ENCODE results near the gene TIPARP. TPM values are rescaled to one million over a fixed set of nuclear protein-coding genes. Genes with fewer than 3 reads are reported as not detected.

The TIPARP gene
- total RNA-seq, 1 donor from 2014 or later: 40.6 TPM

GRCh38 chr3:156657862-156658731 is 16.3 kb upstream of the TIPARP start:
- no peak overlapping the region for H3K4me3 ChIP-seq (ENCODE audit: low read depth, low read length)
- TF ChIP-seq CTCF (conservative IDR thresholded peaks at IDR 0.05; ENCODE audit: low read depth, low read length): no peak
- DNase-seq (ENCODE audit: low read depth): no peak

DNA sequence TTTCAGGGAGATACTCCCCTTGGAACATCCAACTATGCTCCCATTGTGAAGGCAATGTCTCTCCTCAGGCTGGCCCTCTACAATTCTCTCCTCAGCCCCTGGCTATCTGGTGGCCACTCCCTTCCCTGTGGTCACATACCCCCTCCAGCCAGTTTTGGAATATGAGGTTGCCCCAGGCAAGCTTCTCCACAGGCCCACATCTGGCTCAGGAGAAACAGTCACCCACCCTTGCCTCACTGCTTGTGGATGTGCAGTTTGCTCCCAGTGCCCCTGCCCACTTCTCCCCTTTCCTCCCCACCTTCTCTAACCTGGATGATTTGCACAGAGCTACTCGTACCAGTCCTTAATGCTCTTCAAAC is 15.7 kb upstream of the TIPARP start:
- H3K4me3 ChIP-seq (ENCODE audit: low read depth, low read length): no peak overlapping the region
- TF ChIP-seq CTCF (conservative IDR thresholded peaks at IDR 0.05; ENCODE audit: low read depth, low read length): no peak
- no peak for DNase-seq (ENCODE audit: low read depth)

- TF ChIP-seq CTCF (conservative IDR thresholded peaks at IDR 0.05; ENCODE audit: low read depth, low read length): no peak
- no peak overlapping the region for H3K4me3 ChIP-seq (ENCODE audit: low read depth, low read length)
- no peak for DNase-seq (ENCODE audit: low read depth)
Measured at GRCh38 chr3:156659260-156659659, 15.1 kb upstream of the TIPARP start.

- no peak for DNase-seq (ENCODE audit: low read depth)
- TF ChIP-seq CTCF (conservative IDR thresholded peaks at IDR 0.05; ENCODE audit: low read depth, low read length): no peak
Measured at GRCh38 chr3:156661155-156661554, 13.2 kb upstream of the TIPARP start.

GRCh38 chr3:156664011-156664830 is 10.2 kb upstream of the TIPARP start:
- H3K4me3 ChIP-seq (ENCODE audit: low read depth, low read length): no peak overlapping the region
- TF ChIP-seq CTCF (conservative IDR thresholded peaks at IDR 0.05; ENCODE audit: low read depth, low read length): no peak
- no peak for DNase-seq (ENCODE audit: low read depth)

More at GRCh38 chr3:156661155-156661554, 13.2 kb upstream of the TIPARP start:
- H3K4me3 ChIP-seq (ENCODE audit: low read depth, low read length): no peak overlapping the region

GRCh38 chr3:156664831-156665178 is 9.6 kb upstream of the TIPARP start:
- no peak for DNase-seq (ENCODE audit: low read depth)
- no peak for TF ChIP-seq CTCF (conservative IDR thresholded peaks at IDR 0.05; ENCODE audit: low read depth, low read length)
- no peak overlapping the region for H3K4me3 ChIP-seq (ENCODE audit: low read depth, low read length)

All from epithelial cell of proximal tubule (primary cell).